GM12875 (cell line): ENCODE measurements around the gene PKD1L1.

Source experiments
- H3K4me3 ChIP-seq: one replicate; pipeline ENCODE4 v1.5.1; 2011; ENCODE audit warnings: low read depth, low read length, control low read depth
- CTCF ChIP-seq: IDR thresholded peaks from 2 replicates; pipeline ENCODE4 v1.5.1; 2011; ENCODE audit warnings: low read depth, mild to moderate bottlenecking, control low read depth, inconsistent platforms, low read length, moderate library complexity, borderline replicate concordance; ENCODE audit not compliant: insufficient read depth

Gene PKD1L1

GRCh38 chr7:47807756-47808155 lies 140.5 kb downstream of the PKD1L1 start:
- H3K4me3 ChIP-seq: no peak overlapping the region
- peak; percentile 52; the same call in 1 of the 2 replicates for TF ChIP-seq CTCF

- no peak for TF ChIP-seq CTCF
- H3K4me3 ChIP-seq: no peak overlapping the region
These were observed 141.1 kb downstream of the PKD1L1 start for GRCh38 chr7:47807126-47807525.

- no peak overlapping the region for H3K4me3 ChIP-seq
- TF ChIP-seq CTCF: no peak
These were observed 141.6 kb downstream of the PKD1L1 start for GRCh38 chr7:47806701-47807103.

- H3K4me3 ChIP-seq: no peak overlapping the region
- TF ChIP-seq CTCF: no peak
These were observed 143.3 kb downstream of the PKD1L1 start for GRCh38 chr7:47804767-47805545.

GRCh38 chr7:47803846-47804245 lies 144.4 kb downstream of the PKD1L1 start:
- TF ChIP-seq CTCF: no peak
- H3K4me3 ChIP-seq: no peak overlapping the region

GRCh38 chr7:47803025-47803424 lies 145.2 kb downstream of the PKD1L1 start:
- TF ChIP-seq CTCF: no peak
- no peak overlapping the region for H3K4me3 ChIP-seq

- no peak overlapping the region for H3K4me3 ChIP-seq
- TF ChIP-seq CTCF: no peak
These were observed 146.8 kb downstream of the PKD1L1 start for GRCh38 chr7:47801423-47801822.
